DMS114 treated with DMSO at 0.1 percent for 48 hours (cell line): Measurements from ENCODE around the gene LAMA5.

Experiments
- DNase-seq: peaks from one replicate; lab custom pipeline; 2025; ENCODE audit not compliant: unreplicated experiment; lab: John Stamatoyannopoulos, UW

The LAMA5 gene

DNA sequence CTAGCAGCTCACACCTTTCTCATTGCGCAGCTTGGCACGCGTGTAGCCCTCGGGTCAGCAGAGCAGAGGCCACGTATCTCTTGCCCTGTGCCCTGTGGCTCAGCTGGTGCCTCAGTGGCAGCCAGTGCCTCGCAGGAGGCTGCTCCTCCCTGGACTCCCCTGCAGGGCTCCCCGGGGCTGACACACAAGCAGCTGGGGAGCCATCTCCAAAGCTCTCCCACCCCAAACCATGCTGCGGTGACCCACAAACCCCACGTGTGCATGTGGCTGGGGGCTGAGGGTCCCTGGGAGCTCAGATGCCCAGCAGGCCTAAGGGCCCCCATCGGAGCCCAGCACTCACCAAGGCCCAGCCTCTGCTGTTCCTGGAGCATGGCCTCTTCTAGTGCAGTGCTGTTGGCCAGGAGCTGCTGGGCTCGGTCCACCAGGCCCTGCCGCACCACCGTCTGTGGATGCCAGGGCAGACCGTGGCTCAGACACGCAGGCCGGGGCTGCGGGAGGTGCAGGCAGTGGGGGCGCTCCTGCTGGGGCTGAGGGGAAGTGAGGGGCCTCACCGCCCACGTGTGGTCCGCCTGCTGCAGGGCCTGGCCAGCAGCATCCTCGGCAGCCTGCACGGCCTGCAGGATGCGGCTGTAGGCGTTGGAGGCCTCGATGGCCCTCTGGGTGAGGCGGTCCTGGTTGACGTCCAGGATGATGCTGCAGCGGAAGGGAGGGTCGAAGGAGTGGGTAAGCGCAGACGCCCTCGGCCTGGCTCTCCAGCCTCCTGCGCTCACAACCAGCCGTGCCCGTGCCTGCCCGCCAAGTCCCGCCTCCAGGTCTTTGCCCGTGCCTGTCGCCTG, 50.6 kb downstream of the LAMA5 start:
- DNase-seq = no peak

DNA sequence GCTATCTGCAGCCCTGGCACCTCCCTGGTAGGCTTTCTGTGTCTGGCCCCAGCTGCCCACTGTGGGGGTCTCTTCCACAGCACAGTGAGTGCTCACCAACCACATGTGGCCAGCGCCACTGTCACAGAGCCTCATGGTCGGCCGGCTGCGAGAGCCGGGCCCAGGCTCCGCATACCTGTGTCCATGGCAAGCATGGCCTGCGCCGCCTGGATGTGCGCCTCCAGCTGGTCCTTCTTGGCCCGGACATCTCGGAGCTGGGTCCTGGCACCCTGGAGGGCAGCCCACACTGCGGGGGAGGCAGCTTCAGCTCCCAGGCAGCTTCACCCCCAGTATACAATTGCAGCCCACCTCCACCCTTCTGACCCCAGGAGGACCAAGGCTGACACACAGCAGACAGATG, 51.3 kb downstream of the LAMA5 start:
- no peak for DNase-seq

GRCh38 chr20:62314711-62315302, 52.3 kb downstream of the LAMA5 start:
- DNase-seq = no peak

DNA sequence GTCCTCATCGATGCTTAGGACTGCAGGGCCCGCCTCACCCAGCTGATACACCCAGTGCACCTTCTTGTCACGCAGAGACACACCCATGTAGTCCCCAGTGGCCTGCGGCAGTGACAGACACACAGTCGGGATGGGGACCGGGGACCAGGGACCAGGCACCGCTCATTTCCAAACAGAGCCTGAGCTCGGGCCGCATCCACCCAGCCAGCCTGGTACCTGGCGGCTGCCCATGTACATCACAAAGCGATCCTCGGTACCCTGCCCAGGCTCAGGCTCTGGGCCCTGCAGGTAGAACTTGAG, 52.8 kb downstream of the LAMA5 start:
- DNase-seq = no peak

- no peak for DNase-seq
Measured at GRCh38 chr20:62313460-62314338, 53.4 kb downstream of the LAMA5 start.

DNA sequence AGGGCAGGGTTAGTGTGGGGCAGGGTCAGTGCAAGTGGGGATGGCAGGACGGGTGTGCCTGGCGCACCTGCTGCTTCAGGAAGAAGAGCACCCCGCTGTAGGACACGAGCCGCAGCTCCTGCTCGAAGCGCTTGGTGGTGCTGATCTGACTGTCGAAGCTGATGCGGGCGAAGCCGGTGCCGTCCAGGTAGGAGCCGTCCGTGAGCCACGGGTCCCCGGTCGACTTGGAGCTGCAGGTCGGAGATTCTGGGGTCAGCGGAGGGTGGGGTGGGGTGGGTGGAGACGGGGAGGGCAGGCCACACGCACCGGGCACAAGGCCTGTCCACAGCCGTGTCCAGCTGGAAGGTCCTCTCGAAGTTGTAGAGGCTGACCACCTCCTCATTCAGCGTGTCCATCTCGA, 54.1 kb downstream of the LAMA5 start:
- no peak for DNase-seq

- DNase-seq = no peak
Measured at GRCh38 chr20:62312662-62312977, 54.5 kb downstream of the LAMA5 start.

DNA sequence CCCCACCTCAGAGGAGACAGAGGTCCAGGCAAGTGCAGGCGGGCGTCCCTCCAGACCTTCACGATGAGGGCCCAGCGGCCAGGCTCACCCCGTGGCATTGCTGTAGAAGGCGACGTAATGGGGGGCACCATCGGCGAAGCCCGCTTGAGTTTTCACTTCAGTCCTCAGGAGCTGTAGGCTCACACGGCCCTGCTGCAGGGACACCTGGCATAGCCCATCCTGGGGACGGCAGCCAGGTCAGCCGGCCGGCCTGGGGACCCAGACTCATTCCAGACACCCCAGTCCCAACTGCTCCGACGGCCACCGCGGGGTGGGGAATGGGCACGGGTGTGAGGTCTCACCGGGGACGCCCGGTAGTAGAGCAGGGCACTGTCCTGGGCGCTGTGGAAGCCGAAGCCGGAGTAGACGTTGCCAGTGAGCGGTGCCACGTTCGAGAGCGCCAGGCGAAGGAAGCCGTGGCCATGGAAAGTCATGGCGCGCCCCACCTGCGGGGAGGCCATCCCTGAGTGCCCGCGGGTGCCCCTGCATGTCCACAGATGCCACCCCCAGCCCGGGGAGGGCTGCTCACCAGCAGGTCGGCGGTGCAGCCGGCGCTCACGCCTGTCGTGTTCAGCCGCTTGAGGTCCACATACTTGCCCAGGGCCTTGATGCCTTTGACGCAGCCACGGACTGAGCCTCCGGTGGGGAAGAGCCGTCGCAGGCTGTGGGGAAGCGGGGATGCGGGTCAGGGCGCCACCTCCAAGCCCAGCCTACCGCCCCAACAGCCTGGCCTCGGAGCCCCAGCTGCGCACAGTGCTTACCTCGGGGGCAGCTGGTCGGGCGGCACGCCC, 55.1 kb downstream of the LAMA5 start:
- no peak for DNase-seq

DNA sequence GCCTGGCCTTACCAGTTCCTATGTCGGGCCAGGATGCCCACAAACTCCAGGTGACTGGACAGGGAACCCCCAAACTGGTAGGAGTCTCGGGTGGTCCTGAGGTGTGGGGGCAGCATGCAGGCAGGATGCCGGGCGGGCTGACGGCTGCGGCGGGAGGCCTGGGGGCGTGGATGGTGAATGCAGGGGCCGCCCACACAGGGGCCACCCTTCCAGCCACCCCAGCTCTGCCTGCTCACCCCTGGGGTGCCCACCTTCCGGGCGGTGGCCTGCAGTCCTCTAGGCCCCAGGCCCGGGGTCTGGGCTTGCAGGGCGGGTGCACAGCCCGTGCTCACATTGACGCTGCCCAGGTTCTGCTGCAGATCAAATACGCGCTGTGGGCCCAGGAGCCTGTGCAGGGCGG, 56.0 kb downstream of the LAMA5 start:
- DNase-seq = no peak

DNA sequence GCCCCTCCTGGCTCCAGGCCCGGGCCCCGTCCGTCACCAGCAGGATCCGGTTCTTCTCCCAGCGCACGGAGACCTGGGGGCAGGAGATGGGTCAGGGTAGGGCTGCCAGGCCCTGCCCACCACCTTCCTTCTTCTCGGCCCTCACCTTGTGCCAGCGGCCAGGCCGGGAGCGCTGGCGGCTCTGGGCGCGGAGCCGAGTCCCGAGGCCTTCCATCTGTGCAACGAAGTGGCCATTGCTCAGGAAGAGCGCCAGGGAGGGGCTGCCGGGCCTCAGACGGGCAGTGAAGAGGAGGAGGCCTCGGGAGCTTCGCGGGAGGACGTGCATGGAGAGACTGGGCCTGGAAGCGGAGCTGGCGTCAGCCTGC, 56.4 kb downstream of the LAMA5 start:
- no peak for DNase-seq

DNA sequence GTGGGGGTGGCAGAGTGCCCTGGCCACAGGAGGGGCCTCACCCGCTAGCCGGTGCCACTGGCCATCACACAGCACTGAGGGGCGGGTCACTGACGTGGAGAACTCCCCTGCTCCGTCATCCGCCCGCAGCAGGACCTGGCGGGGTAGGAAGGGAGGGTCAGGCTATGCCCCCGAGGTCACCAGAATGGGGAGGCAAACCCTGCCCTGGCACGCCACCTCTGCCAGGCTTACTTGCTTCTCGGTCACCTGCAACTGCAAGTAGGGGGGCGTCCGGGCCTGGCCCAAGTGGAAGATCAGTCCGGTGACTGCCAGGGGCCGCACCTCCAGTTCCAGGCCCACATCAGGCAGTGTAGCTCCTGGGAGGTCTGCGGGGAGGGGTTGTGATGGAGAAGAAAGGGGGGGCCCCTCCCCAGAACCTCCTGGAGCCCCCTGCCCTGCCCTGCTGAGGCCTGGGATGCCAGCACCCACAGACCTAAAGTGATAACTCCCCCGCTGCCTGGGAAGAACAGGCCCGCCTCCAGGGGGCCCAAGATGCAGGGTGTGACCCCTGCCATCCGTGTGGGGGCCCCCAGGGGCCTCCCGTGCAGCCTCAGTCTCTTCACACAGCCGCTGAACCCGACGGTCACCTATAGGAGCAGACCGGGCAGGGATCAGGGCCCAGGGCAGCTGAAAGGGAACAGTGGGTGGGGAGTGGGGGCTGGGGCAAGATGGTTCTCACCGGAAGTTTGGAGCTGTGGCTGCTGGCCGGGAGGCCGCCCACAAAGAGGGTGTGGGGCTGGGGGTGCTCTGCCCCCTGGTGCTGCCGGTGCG, 57.0 kb downstream of the LAMA5 start:
- DNase-seq = no peak

- DNase-seq = no peak
Measured at GRCh38 chr20:62309198-62309944, 57.7 kb downstream of the LAMA5 start.

DNA sequence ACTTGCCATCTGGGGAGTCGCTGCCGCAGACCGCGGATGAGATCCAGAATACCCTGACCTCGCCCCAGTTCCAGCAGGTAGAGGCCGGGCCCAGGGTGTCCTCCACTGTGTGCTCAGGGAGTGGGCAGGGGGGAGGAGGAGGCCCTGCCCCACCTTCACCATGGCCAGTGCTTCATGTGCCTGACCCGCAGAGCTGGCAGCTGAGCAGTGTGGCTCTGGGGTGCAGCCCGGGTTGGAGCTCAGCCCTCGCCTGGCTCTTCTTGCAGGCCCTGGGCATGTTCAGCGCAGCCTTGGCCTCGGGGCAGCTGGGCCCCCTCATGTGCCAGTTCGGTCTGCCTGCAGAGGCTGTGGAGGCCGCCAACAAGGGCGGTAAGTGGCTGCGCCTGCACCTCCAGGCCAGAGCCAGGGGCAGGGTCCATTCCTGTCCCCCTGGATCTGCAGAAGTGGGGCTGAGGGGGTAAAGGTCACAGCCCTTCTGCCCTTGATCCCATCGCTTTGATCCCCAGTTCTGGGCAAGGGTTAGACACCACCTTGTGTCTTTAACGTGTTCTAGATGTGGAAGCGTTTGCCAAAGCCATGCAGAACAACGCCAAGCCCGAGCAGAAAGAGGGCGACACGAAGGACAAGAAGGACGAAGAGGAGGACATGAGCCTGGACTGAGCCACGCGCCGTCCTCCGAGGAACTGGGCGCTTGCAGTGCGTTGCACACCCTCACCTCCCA, 58.9 kb downstream of the LAMA5 start:
- no peak for DNase-seq

DNA sequence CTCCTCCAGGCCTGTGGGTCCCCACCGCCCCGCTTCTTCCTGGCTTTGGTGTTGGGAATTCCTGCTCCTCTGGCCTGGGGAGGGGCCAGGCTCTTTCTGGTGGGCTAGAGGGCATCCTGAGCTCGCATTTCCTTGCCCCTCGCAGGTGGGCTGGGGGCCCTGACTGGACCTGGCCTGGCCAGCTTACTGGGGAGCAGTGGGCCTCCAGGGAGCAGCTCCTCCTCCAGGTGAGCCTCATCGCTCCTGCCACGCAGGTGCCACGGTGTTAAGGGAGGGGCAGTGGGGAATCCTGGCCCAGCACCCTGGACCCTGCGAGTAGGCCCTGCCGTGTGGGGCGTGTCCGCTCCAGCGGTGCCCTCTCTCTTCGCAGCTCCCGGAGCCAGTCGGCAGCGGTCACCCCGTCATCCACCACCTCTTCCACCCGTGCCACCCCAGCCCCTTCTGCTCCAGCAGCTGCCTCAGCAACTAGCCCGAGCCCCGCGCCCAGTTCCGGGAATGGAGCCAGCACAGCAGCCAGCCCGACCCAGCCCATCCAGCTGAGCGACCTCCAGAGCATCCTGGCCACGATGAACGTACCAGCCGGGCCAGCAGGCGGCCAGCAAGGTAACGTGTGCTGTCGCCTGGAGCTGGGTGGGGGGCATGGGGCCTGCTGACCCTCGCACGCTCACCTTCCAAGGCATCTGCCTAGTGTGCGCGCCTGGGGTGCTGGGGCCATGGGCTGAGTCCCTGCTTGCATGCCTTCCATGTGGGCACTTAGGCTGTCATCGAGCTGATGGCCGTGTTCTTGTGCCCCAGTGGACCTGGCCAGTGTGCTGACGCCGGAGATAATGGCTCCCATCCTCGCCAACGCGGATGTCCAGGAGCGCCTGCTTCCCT, 59.6 kb downstream of the LAMA5 start:
- DNase-seq = no peak

DNA sequence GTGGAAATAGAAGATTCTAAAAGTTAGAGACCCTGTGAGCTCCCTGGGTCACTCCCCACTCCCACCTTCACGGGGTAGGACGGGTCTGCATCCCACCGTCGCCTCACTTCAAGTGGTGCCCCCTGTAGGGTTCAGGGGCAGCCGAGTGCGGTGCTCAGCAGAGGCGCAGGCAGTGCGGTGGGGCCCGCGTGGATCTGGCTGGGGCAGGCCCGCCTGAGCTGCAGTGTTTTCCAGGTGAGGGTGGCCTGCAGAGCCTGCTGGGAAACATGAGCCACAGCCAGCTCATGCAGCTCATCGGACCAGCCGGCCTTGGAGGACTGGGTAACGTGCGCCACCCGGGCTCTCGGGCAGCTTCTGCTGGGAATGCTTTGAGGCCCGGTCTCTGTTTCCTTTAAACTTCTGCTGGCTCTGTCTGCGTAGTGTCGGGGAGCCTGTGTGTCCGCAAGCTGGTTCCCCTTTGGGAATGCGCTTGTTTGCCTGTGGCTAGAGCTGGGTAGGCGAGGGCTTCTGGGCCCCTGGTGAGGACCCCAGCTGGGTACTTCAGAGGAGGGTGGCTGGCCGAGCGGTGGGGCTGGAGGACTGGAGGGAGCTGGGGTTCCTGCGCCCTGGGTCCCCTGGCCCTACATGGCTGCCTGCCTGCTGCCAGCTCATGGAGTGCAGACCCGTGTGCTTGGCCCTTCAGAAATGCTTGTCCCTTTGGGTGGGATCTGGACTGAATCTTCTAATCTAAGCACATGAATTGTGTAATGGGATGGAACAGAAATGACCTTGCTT, 60.5 kb downstream of the LAMA5 start:
- DNase-seq = no peak

DNA sequence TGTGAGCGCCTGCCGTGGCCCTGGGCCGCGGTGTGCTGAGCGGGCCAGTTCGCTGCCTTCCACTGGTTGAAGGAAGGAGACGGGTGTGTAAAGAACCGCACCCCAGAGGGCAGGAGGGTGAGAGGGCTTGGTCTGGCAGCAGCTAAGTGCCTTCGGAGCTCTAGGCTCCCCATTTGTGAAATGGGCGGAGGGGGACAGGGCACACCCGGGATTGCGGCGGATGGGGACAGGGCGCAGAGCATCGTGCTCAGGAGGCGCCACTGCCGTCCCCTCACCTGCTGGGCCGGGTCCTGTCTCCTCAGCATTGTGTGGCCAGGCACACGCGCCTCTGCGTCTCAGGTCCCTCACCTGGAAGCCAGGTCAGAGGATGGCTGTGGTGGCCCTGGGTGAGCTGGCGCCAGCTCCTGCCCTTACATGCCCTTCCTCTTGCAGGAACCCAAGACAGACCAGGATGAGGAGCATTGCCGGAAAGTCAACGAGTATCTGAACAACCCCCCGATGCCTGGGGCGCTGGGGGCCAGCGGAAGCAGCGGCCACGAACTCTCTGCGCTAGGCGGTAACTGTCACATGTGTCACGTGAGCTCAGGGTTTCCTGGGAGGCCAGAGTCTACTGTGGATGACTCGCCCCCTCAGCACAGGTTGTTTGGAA, 61.2 kb downstream of the LAMA5 start:
- DNase-seq = no peak

GRCh38 chr20:62305149-62305764, 61.9 kb downstream of the LAMA5 start:
- no peak for DNase-seq
